ENCODE measurements around the gene SLC8A3. TPM values are rescaled to one million over a fixed set of nuclear protein-coding genes. Genes with fewer than 3 reads are reported as not detected.

SLC8A3 gene
- total RNA-seq, 2 experiments from 2014 or later, result 0.57 to 0.58 TPM

DNA sequence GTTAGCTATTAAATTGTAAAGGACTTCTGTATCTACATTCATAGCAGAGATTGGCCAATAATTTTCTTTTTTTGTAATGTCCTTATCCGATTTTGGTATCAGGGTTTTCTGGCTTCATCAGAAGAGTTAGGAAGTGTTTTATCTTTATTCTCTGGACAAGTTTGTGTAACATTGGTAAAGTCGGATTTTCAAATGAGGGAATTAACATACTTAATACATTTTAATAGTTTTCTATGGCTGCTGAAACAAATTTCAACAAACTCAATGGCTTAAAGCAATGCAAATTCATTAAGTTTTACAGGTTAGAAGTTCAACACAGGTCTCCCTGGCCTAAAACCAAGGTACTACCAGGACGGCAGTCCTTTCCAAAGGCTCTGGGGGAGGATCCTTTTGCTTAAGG is 13.2 kb upstream of the SLC8A3 start:
- ChIA-PET CTCF (no interaction called here), POLR2A (no interaction called here)
- H3K36me3 Mint-ChIP-seq (ENCODE audit: low read depth), result no peaks in the 10 kb centered on the region
- no peak overlapping the region for H3K4me3 Mint-ChIP-seq
- ATAC-seq (no peak), DNase-seq (no peak)
- peaks cover 39% of the 10 kb centered on the region for H3K27me3 Mint-ChIP-seq
- H3K27ac Mint-ChIP-seq, result no peak overlapping the region
- H3K4me1 Mint-ChIP-seq, result no peaks in the 10 kb centered on the region
- no peaks in the 10 kb centered on the region for H3K9me3 Mint-ChIP-seq (ENCODE audit: low read depth)
- intact Hi-C loops (cut with DNase I, micrococcal nuclease), result no loop called here

DNA sequence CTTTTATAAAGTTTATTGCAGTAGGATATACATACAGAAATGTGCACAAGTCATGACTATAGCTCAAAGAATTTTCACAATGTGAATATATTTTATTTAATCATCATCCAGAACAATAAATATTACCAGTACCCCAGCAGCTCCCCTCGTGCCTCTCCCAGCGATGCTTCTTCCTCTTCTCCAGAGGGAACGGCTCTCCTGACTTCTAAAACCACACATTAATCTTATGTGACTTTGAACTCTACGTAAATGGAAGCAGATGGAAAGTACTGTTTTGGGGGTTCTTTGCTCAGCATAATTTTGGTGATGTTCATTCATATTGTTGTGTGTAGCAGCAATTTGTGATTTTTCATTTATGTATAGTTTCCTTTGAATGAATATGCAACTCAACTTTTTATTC is 4.6 kb upstream of the SLC8A3 start:
- Mint-ChIP-seq H3K27me3 (peaks cover 63% of the 10 kb centered on the region), H3K4me1 (peaks cover 5% of the 10 kb centered on the region), H3K9me3 (ENCODE audit: low read depth) (no peaks in the 10 kb centered on the region), H3K36me3 (ENCODE audit: low read depth) (no peaks in the 10 kb centered on the region), H3K4me3 (no peak overlapping the region), H3K27ac (no peak overlapping the region)
- POLR2A ChIA-PET, result no interaction called here
- ATAC-seq (no peak), DNase-seq (no peak)
- CTCF ChIA-PET, result interaction anchor here (0.6 to 0.7 kb wide), 3 partner anchors 58 to 486 kb away, joined by 3 read pairs; no protein-coding TSS in a partner anchor
- intact Hi-C loops (cut with DNase I, micrococcal nuclease), result no loop called here

DNA sequence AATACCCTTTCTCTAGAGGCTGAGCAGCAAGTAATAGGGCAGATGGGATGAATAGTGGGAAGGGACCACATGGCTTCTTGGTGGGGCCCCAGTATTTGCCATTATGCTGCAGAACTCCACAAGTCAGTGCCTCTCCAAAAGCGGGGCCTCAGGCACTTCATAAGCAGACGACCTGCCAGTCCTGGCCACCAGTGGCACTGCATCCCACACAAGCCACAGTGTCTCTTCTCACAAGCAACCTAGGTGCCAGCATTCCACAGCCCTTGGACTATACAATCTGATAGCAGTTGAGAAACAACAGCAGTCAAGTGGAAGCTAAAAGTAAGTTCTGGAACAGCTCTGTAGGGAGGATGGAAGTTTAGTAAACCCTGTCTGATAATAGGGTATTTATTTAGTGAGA is 4.2 kb upstream of the SLC8A3 start:
- intact Hi-C loops (cut with DNase I, micrococcal nuclease), result no loop called here
- Mint-ChIP-seq H3K27me3 (peaks cover 64% of the 10 kb centered on the region), H3K27ac (no peak overlapping the region), H3K4me3 (no peak overlapping the region), H3K36me3 (ENCODE audit: low read depth) (no peaks in the 10 kb centered on the region), H3K9me3 (ENCODE audit: low read depth) (no peaks in the 10 kb centered on the region), H3K4me1 (peaks cover 7% of the 10 kb centered on the region)
- ChIA-PET POLR2A (no interaction called here), CTCF (interaction anchor here (0.6 to 0.7 kb wide), 3 partner anchors 59 to 486 kb away, joined by 3 read pairs; no protein-coding TSS in a partner anchor)
- no peak for ATAC-seq
- peak; percentile 12 for DNase-seq

DNA sequence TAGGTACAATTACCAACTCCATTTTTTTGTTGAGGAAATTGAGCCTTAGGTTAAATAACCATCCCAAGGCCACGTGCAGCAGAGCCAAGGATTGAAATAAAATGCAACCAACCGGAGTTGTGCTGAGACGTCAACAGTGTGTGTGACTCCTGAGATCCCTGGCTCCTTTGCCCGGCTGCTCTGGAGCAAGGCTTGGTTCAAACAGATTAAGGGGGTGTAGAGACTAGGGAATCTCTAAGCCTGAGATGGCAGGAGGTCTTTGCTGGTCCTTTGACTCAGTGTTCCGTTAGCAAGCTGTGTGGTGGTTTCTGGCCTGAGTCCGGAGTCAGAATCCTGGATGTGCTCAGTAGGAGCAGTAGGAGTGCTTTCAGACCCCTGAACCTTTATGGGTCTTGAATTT is 1.4 kb upstream of the SLC8A3 start:
- CTCF ChIA-PET, result interaction anchor here (0.6 kb wide), 1 partner anchor 1115 kb away, joined by 4 read pairs; no protein-coding TSS in a partner anchor
- intact Hi-C loops (cut with DNase I, micrococcal nuclease), result no loop called here
- Mint-ChIP-seq H3K9me3 (ENCODE audit: low read depth) (no peaks in the 10 kb centered on the region), H3K27ac (no peak overlapping the region), H3K36me3 (ENCODE audit: low read depth) (no peaks in the 10 kb centered on the region), H3K4me1 (peaks cover 19% of the 10 kb centered on the region), H3K4me3 (no peak overlapping the region), H3K27me3 (peaks cover 66% of the 10 kb centered on the region)
- ATAC-seq (no peak), DNase-seq (no peak)
- POLR2A ChIA-PET, result no interaction called here

DNA sequence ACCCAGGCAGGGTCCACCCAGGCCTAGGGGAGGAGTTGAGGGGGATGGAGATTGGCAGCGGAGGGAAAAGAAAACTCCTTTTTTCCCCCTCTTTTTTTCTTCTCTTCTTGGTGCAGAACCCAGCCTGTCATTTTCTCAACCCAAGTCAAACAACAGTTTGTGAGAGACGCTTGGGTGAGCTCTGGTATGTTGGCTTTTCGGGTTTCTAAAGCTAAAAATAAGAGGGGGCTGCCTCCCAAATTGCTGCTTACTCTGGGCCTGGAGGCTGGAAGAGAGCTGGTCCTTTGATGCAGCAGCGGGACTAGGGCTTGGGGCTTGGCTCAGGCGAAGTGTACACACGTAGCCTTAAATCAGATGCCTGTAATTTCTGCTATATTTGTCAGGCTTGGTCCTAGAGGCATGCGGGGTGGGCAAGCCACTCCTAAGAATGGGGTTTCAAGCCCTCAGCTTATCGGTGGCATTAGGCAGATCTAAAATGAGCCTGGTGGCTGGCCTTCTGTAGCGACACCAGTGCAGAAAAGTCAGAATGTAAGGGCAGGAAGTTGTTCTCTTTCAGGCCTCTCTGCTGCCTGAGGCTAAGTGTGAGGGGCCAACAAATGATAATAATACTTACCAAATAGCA is 816 bp upstream of the SLC8A3 start:
- H3K4me3 Mint-ChIP-seq, result peak overlapping the region; percentile 64
- H3K4me1 Mint-ChIP-seq, result peaks cover 19% of the 10 kb centered on the region
- intact Hi-C loops (cut with DNase I, micrococcal nuclease), result no loop called here
- no peaks in the 10 kb centered on the region for H3K36me3 Mint-ChIP-seq (ENCODE audit: low read depth)
- no peaks in the 10 kb centered on the region for H3K9me3 Mint-ChIP-seq (ENCODE audit: low read depth)
- peaks cover 62% of the 10 kb centered on the region for H3K27me3 Mint-ChIP-seq
- CTCF ChIA-PET, result interaction anchor here (0.6 kb wide), 1 partner anchor 1114 kb away, joined by 4 read pairs; no protein-coding TSS in a partner anchor
- DNase-seq (no peak), ATAC-seq (no peak)
- H3K27ac Mint-ChIP-seq, result no peak overlapping the region
- POLR2A ChIA-PET, result no interaction called here

DNA sequence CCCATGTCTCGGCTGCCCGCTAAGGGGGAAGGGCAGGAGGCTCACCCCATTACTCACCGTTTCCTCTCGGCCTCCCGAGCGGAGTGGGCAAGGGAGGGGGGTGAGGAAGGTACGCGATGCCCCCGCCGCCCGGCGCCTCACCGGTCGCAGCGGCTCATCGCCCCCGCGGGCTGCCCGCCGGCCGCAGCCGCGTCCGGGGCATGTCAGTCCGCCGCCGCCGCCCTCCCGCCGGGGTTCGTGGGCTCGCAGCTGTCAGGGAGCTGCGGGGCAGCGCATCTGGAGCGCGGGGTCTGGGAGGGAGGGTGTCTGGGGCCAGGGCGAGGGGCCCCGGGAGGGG is 461 bp downstream of the SLC8A3 start:
- intact Hi-C loops (cut with DNase I, micrococcal nuclease), result no loop called here
- ChIA-PET POLR2A (no interaction called here), CTCF (interaction anchor here (0.8 kb wide), 1 partner anchor 371 kb away, joined by 3 read pairs; no protein-coding TSS in a partner anchor)
- Mint-ChIP-seq H3K9me3 (ENCODE audit: low read depth) (no peaks in the 10 kb centered on the region), H3K4me3 (peak overlapping the region; percentile 71), H3K4me1 (peaks cover 19% of the 10 kb centered on the region), H3K36me3 (ENCODE audit: low read depth) (no peaks in the 10 kb centered on the region), H3K27ac (no peak overlapping the region), H3K27me3 (peaks cover 52% of the 10 kb centered on the region)
- peak; percentile 60 for DNase-seq
- ATAC-seq, result peak; percentile 43

DNA sequence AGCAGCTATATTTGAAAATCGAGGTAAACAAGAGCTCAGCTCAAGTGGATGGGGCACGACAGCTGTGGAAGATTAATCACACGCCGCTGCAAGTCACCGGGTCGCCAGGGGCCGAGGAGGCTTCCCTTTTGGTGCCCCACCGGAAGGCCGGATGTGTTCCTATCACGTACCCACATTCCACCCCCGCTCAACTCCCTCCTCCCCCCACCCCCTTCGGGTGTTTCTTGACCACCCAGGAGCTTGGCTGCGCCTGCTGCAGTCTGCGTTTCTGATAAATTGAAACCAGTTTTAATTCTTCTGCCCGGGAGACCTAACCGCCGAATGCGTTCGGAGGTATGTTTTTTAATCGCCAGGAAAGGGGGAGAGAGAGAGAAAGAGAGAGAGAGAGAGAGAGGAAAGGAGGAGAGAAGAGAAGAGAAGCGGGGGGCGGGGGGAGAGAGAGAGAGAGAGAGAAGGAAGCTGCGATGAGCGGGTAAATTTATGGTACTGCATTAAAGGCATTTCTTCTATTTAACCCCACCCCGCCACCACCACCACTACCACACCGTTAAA is 1.8 kb downstream of the SLC8A3 start:
- no peak for ATAC-seq
- CTCF ChIA-PET, result interaction anchor here (0.7 kb wide), 2 partner anchors 32 to 155 kb away, joined by 3 read pairs; no protein-coding TSS in a partner anchor
- POLR2A ChIA-PET, result no interaction called here
- H3K4me1 Mint-ChIP-seq, result peaks cover 19% of the 10 kb centered on the region
- H3K27me3 Mint-ChIP-seq, result peaks cover 49% of the 10 kb centered on the region
- peak overlapping the region; percentile 71 for H3K4me3 Mint-ChIP-seq
- intact Hi-C loops (cut with DNase I, micrococcal nuclease), result loop anchor here in 1 of 2 experiments (1.0 kb wide), 1 partner anchor 172 kb away; the partner anchor contains the start of gene COX16
- DNase-seq, result peak; percentile 53
- peak overlapping the region; percentile 40 for H3K27ac Mint-ChIP-seq
- H3K36me3 Mint-ChIP-seq (ENCODE audit: low read depth), result no peaks in the 10 kb centered on the region
- no peaks in the 10 kb centered on the region for H3K9me3 Mint-ChIP-seq (ENCODE audit: low read depth)

DNA sequence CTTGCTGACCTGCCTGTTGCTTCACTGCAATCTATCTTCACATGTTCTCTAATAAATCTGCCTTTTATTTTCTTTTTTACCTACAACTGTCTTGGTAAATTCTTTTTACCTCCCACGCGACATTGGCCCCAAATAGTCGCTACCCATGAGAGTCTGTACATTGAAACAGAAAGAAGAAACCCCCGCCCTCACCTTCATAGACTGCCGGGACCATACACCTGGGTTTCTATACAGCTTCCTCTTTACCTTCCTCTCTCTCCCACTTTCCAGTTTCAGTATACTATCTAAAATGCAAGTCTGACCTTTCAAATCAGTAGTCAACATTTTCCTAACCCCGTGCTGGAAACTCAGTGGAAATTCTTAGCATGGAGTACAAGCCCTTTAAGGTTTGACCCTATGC is 4.8 kb downstream of the SLC8A3 start:
- no peak for DNase-seq

DNA sequence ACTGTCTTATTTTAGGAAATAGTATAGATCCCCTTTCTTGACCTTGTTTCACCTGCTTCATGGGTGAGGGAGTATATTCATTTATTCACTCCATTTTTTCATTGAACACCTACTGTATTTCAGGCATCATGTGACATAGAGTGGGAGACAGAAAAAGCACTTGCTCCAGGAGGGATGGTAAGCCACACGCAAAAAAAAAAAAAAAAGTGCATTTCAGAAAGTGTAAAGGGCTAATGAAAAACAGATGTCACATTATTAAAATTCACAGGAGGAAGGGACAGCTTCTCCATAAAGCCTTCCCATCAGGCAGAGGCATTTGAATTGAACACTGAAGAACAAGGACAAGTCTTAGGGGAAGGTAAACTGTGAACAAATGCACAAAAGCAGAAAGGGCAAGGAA is 7.5 kb downstream of the SLC8A3 start:
- Mint-ChIP-seq H3K4me3 (no peak overlapping the region), H3K27me3 (peaks cover 26% of the 10 kb centered on the region), H3K27ac (no peak overlapping the region), H3K9me3 (ENCODE audit: low read depth) (no peaks in the 10 kb centered on the region), H3K36me3 (ENCODE audit: low read depth) (no peaks in the 10 kb centered on the region), H3K4me1 (no peaks in the 10 kb centered on the region)
- ATAC-seq (no peak), DNase-seq (no peak)
- intact Hi-C loops (cut with DNase I, micrococcal nuclease), result no loop called here
- ChIA-PET CTCF (no interaction called here), POLR2A (no interaction called here)

More for the DNA sequence above, 4.8 kb downstream of the SLC8A3 start:
- peaks cover 33% of the 10 kb centered on the region for H3K27me3 Mint-ChIP-seq
- no peak for ATAC-seq
- peaks cover 14% of the 10 kb centered on the region for H3K4me1 Mint-ChIP-seq
- ChIA-PET POLR2A (no interaction called here), CTCF (no interaction called here)
- H3K36me3 Mint-ChIP-seq (ENCODE audit: low read depth), result no peaks in the 10 kb centered on the region
- no peak overlapping the region for H3K4me3 Mint-ChIP-seq
- H3K27ac Mint-ChIP-seq, result no peak overlapping the region
- H3K9me3 Mint-ChIP-seq (ENCODE audit: low read depth), result no peaks in the 10 kb centered on the region
- intact Hi-C loops (cut with DNase I, micrococcal nuclease), result no loop called here

DNA sequence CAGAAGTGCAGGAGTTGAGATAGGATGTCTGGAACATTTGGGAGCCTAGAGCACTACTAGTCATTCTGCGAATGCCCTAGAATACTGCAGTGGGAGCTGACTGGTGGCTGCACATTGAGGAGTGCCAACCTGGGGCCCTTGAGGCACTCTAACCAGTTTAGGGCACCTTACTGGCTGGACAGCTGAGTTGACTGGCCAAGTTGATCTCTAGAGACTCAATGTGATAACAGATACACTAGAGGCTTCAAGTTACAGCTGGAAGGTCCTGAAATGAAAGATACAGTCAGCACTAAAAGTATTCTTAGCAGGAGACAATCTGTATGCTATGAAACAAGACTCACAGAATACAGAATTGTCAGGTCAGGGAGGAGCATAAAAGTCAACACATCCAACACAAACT is 8.0 kb downstream of the SLC8A3 start:
- CTCF ChIA-PET, result no interaction called here
- H3K27me3 Mint-ChIP-seq, result peaks cover 21% of the 10 kb centered on the region
- no peak overlapping the region for H3K27ac Mint-ChIP-seq
- POLR2A ChIA-PET, result no interaction called here
- no peaks in the 10 kb centered on the region for H3K36me3 Mint-ChIP-seq (ENCODE audit: low read depth)
- ATAC-seq (no peak), DNase-seq (no peak)
- intact Hi-C loops (cut with DNase I, micrococcal nuclease), result no loop called here
- no peak overlapping the region for H3K4me3 Mint-ChIP-seq
- H3K9me3 Mint-ChIP-seq (ENCODE audit: low read depth), result no peaks in the 10 kb centered on the region
- no peaks in the 10 kb centered on the region for H3K4me1 Mint-ChIP-seq

DNA sequence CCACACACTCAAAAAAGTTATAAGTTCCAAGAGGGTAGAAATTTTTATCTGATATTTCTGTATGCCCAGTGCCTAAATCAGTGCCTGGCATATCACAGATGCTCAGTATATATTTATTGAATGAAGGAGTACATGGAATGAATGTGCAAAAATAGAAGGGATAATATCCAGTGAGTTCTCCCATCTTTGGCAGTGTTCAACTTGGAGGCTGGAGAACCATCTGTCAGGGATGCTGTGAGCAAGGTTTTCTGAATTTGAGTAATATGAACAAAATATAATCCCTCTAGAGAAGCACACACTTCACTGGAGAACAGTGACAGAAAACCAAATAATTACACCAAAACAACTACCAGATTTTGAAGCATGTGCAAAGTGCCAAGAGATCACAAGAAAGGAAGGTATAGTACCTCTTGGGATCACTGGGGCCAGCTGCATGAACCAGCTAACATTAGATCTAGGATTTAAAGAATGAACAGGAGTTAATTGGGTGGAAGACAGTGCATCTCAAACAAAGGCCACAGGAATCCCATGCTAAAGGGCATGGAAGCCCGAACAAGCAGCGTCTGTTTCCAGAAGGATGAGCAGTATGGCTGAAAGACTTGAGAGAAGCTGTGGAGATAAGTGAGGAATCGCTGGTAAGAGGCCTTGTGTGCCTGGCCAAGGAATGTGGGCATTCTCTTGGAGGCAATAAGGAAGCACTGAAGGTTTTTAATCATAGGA is 11.5 kb downstream of the SLC8A3 start:
- no peaks in the 10 kb centered on the region for H3K9me3 Mint-ChIP-seq (ENCODE audit: low read depth)
- no peak for DNase-seq
- H3K36me3 Mint-ChIP-seq (ENCODE audit: low read depth), result no peaks in the 10 kb centered on the region
- H3K27ac Mint-ChIP-seq, result no peak overlapping the region
- no peak overlapping the region for H3K4me3 Mint-ChIP-seq
- ChIA-PET CTCF (no interaction called here), POLR2A (no interaction called here)
- H3K4me1 Mint-ChIP-seq, result no peaks in the 10 kb centered on the region
- ATAC-seq, result no peak
- intact Hi-C loops (cut with DNase I, micrococcal nuclease), result no loop called here
- H3K27me3 Mint-ChIP-seq, result peaks cover 21% of the 10 kb centered on the region

DNA sequence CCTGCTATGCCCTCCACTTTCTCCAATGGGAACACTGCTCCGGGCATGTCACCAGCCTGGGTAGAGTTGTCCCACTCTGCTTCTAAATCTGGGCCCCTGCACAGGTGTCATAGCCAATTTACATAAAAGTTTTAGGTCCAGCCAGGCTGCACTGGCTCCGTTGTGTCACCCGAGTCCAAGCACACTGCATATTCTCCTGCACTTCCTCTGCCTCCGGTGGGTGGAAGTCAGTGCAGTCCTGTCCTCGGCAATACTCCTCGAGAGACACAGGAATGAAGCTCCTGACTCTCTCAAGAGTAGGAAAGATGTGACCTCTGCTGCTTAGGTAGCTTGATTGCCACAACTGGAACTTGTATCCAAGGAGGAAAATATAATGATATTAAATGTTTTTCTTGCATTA is 15.2 kb downstream of the SLC8A3 start:
- intact Hi-C loops (cut with DNase I, micrococcal nuclease), result no loop called here
- Mint-ChIP-seq H3K27me3 (peaks cover 26% of the 10 kb centered on the region), H3K36me3 (ENCODE audit: low read depth) (no peaks in the 10 kb centered on the region), H3K9me3 (ENCODE audit: low read depth) (no peaks in the 10 kb centered on the region), H3K27ac (no peak overlapping the region), H3K4me1 (no peaks in the 10 kb centered on the region), H3K4me3 (no peak overlapping the region)
- ATAC-seq, result no peak
- POLR2A ChIA-PET, result no interaction called here
- DNase-seq, result no peak
- CTCF ChIA-PET, result no interaction called here
